ENCODE data around the gene TUBB4A. TPM values are rescaled to one million over a fixed set of nuclear protein-coding genes. Genes with fewer than 3 reads are reported as not detected.
A peak's percentile ranks its signal among the peaks of the same experiment; 100 is the strongest.

Gene TUBB4A
- total RNA-seq, 1 donor from 2014 or later: 6.8 TPM

GRCh38 chr19:6495947-6496346 lies 6.2 kb downstream of the TUBB4A start:
- no peak for DNase-seq (ENCODE audit: low read depth)

GRCh38 chr19:6494438-6495036 lies 7.6 kb downstream of the TUBB4A start:
- DNase-seq (ENCODE audit: low read depth): no peak

- peak; percentile 6 for DNase-seq (ENCODE audit: low read depth)
These were observed 10.1 kb downstream of the TUBB4A start for GRCh38 chr19:6491802-6492592.

- DNase-seq (ENCODE audit: low read depth): no peak
These were observed 12.0 kb downstream of the TUBB4A start for GRCh38 chr19:6490134-6490533.

GRCh38 chr19:6489278-6490061 lies 12.6 kb downstream of the TUBB4A start:
- DNase-seq (ENCODE audit: low read depth): no peak

GRCh38 chr19:6484831-6485230 lies 17.3 kb downstream of the TUBB4A start:
- peak; percentile 9 for DNase-seq (ENCODE audit: low read depth)

GRCh38 chr19:6484230-6484629 lies 17.9 kb downstream of the TUBB4A start:
- DNase-seq (ENCODE audit: low read depth): no peak

GRCh38 chr19:6483235-6483634 lies 18.9 kb downstream of the TUBB4A start:
- no peak for DNase-seq (ENCODE audit: low read depth)

GRCh38 chr19:6482343-6482686 lies 19.8 kb downstream of the TUBB4A start:
- DNase-seq (ENCODE audit: low read depth): no peak

- DNase-seq (ENCODE audit: low read depth): no peak
These were observed 20.4 kb downstream of the TUBB4A start, which contains the start of gene DENND1C for GRCh38 chr19:6481541-6482342. DENND1C (minus strand) TSS chr19:6481787; CDS start chr19:6481695, 92 bp downstream.

GRCh38 chr19:6480848-6481415 lies 21.2 kb downstream of the TUBB4A start:
- DNase-seq (ENCODE audit: low read depth): no peak

- no peak for DNase-seq (ENCODE audit: low read depth)
These were observed 22.2 kb downstream of the TUBB4A start for GRCh38 chr19:6479836-6480398.

GRCh38 chr19:6478815-6479214 lies 23.3 kb downstream of the TUBB4A start:
- DNase-seq (ENCODE audit: low read depth): no peak

GRCh38 chr19:6476896-6477431 lies 25.1 kb downstream of the TUBB4A start:
- DNase-seq (ENCODE audit: low read depth): no peak

- DNase-seq (ENCODE audit: low read depth): peak; percentile 90
These were observed 25.8 kb downstream of the TUBB4A start for GRCh38 chr19:6476155-6476895.

- no peak for DNase-seq (ENCODE audit: low read depth)
These were observed 26.6 kb downstream of the TUBB4A start for GRCh38 chr19:6475321-6476108.

GRCh38 chr19:6473647-6474046 lies 28.5 kb downstream of the TUBB4A start:
- DNase-seq (ENCODE audit: low read depth): no peak

- no peak for DNase-seq (ENCODE audit: low read depth)
These were observed 29.4 kb downstream of the TUBB4A start for GRCh38 chr19:6472713-6473112.

- DNase-seq (ENCODE audit: low read depth): no peak
These were observed 31.0 kb downstream of the TUBB4A start for GRCh38 chr19:6471076-6471475.
